H9 (cell line): ENCODE data around the gene RGS6. TPM values are rescaled to one million over a fixed set of nuclear protein-coding genes. Genes with fewer than 3 reads are reported as not detected.

Experiments
- DNase-seq: peaks from one replicate; pipeline ENCODE4 v3.0.0-alpha.2; 2017
- H2AFZ ChIP-seq: one replicate; pipeline ENCODE4 v1.6.1; 2013; ENCODE audit warnings: mild to moderate bottlenecking, low read length, control low read depth, moderate library complexity
- H2AK5ac ChIP-seq: 2 replicates; pipeline ENCODE4 v1.6.1; 2013; ENCODE audit warnings: low read length, control low read depth, mixed read lengths; ENCODE audit not compliant: insufficient read length
- H2BK120ac ChIP-seq: one replicate; pipeline ENCODE4 v1.6.1; 2013; ENCODE audit warnings: low read depth, mild to moderate bottlenecking, low read length, control low read depth, inconsistent platforms; ENCODE audit not compliant: poor library complexity, severe bottlenecking
- H2BK12ac ChIP-seq: 2 replicates; pipeline ENCODE4 v1.6.1; 2013; ENCODE audit warnings: low read length, control low read depth, mixed read lengths, low read depth; ENCODE audit not compliant: insufficient read length
- H2BK15ac ChIP-seq: 2 replicates; pipeline ENCODE4 v1.6.1; 2013; ENCODE audit warnings: low read depth, low read length, control low read depth
- H2BK20ac ChIP-seq: one replicate; pipeline ENCODE4 v1.6.1; 2013; ENCODE audit warnings: low read depth, mild to moderate bottlenecking, low read length, control low read depth, inconsistent platforms; ENCODE audit not compliant: poor library complexity, severe bottlenecking
- H2BK5ac ChIP-seq: 2 replicates; pipeline ENCODE4 v1.6.1; 2013; ENCODE audit warnings: low read length, control low read depth, mixed read lengths; ENCODE audit not compliant: insufficient read length
- H3K14ac ChIP-seq: 2 replicates; pipeline ENCODE4 v1.6.1; 2013; ENCODE audit warnings: low read length, control low read depth; ENCODE audit not compliant: insufficient read depth
- H3K18ac ChIP-seq: 2 replicates; pipeline ENCODE4 v1.6.1; 2013; ENCODE audit warnings: low read depth, mild to moderate bottlenecking, mixed read lengths, low read length, control low read depth; ENCODE audit not compliant: insufficient read length
- H3K23ac ChIP-seq: 2 replicates; pipeline ENCODE4 v1.6.1; 2013; ENCODE audit warnings: low read length, control low read depth, mixed read lengths, low read depth; ENCODE audit not compliant: insufficient read length
- H3K23me2 ChIP-seq: 2 replicates; pipeline ENCODE4 v1.6.1; 2013; ENCODE audit warnings: low read depth, mild to moderate bottlenecking, mixed read lengths, low read length, control low read depth; ENCODE audit not compliant: insufficient read length, poor library complexity, severe bottlenecking
- H3K27ac ChIP-seq: 2 replicates; pipeline ENCODE4 v1.5.1; 2013; ENCODE audit warnings: low read length, control low read depth, mixed read lengths, low read depth; ENCODE audit not compliant: insufficient read length
- H3K27me3 ChIP-seq: 2 replicates; pipeline ENCODE4 v1.6.1; 2013; ENCODE audit warnings: low read length, control low read depth, inconsistent platforms; ENCODE audit not compliant: insufficient read depth
- H3K4ac ChIP-seq: 2 replicates; pipeline ENCODE4 v1.6.1; 2013; ENCODE audit warnings: low read depth, mild to moderate bottlenecking, control low read depth, inconsistent platforms, low read length, moderate library complexity
- H3K4me1 ChIP-seq: 2 replicates; pipeline ENCODE4 v1.6.1; 2013; ENCODE audit warnings: low read length, control low read depth, inconsistent platforms; ENCODE audit not compliant: insufficient read depth
- H3K4me2 ChIP-seq: 2 replicates; pipeline ENCODE4 v1.6.1; 2013; ENCODE audit warnings: low read length, control low read depth, mixed read lengths; ENCODE audit not compliant: insufficient read length, insufficient read depth
- H3K56ac ChIP-seq: 2 replicates; pipeline ENCODE4 v1.6.1; 2013; ENCODE audit warnings: low read depth, mild to moderate bottlenecking, mixed read lengths, low read length, control low read depth; ENCODE audit not compliant: insufficient read length
- H3K79me1 ChIP-seq: 2 replicates; pipeline ENCODE4 v1.6.1; 2013; ENCODE audit warnings: low read depth, mild to moderate bottlenecking, moderate library complexity, low read length, control low read depth, inconsistent platforms; ENCODE audit not compliant: insufficient read depth, poor library complexity, severe bottlenecking
- H3K79me2 ChIP-seq: 2 replicates; pipeline ENCODE4 v1.6.1; 2013; ENCODE audit warnings: low read length, control low read depth, inconsistent platforms; ENCODE audit not compliant: insufficient read depth
- H3K9ac ChIP-seq: 2 replicates; pipeline ENCODE4 v1.6.1; 2013; ENCODE audit warnings: low read length, control low read depth, mixed read lengths; ENCODE audit not compliant: insufficient read length; ENCODE audit errors: extremely low read depth
- H3K9me3 ChIP-seq: one replicate; pipeline ENCODE4 v1.6.1; 2013; ENCODE audit warnings: low read depth, low read length, inconsistent platforms; ENCODE audit not compliant: control insufficient read depth
- H3T11ph ChIP-seq: one replicate; pipeline ENCODE4 v1.6.1; 2013; ENCODE audit warnings: mild to moderate bottlenecking, low read length, control low read depth, inconsistent platforms
- H4K20me1 ChIP-seq: one replicate; pipeline ENCODE4 v1.6.1; 2013; ENCODE audit not compliant: control insufficient read depth, insufficient read length, insufficient read depth
- H4K5ac ChIP-seq: 2 replicates; pipeline ENCODE4 v1.6.1; 2013; ENCODE audit warnings: low read depth, mild to moderate bottlenecking, mixed read lengths, low read length, control low read depth; ENCODE audit not compliant: insufficient read length
- H4K8ac ChIP-seq: replicated peaks from 2 replicates; pipeline ENCODE4 v1.6.1; 2013; ENCODE audit warnings: low read length, control low read depth, mixed read lengths, low read depth; ENCODE audit not compliant: insufficient read length
- H4K91ac ChIP-seq: 2 replicates; pipeline ENCODE4 v1.6.1; 2013; ENCODE audit warnings: low read depth, mild to moderate bottlenecking, moderate library complexity, mixed read lengths, low read length, control low read depth; ENCODE audit not compliant: insufficient read length
- H3K27ac Mint-ChIP-seq, 3 experiments: 2 replicates in 2 of 3; 3 replicates in 1 of 3; pipeline ENCODE4 v1.8.0; 2020 to 2021; ENCODE audit warnings: mixed read lengths in 3 of 3, mild to moderate bottlenecking in 1 of 3, moderate library complexity in 1 of 3
- H3K27me3 Mint-ChIP-seq: 2 replicates; pipeline ENCODE4 v1.8.0; 2021; ENCODE audit warnings: low read depth, mild to moderate bottlenecking, moderate library complexity, mixed read lengths
- H3K36me3 Mint-ChIP-seq, 3 experiments: 2 replicates in 2 of 3; 3 replicates in 1 of 3; pipeline ENCODE4 v1.8.0; 2020 to 2021; ENCODE audit warnings: low read depth in 3 of 3, mixed read lengths in 3 of 3; ENCODE audit not compliant: insufficient read depth in 1 of 3
- H3K4me1 Mint-ChIP-seq, 2 experiments: 2 replicates each; pipeline ENCODE4 v1.8.0; 2020; ENCODE audit warnings: mixed read lengths in 2 of 2
- H3K4me3 Mint-ChIP-seq, 2 experiments: 2 replicates in 1 of 2; 3 replicates in 1 of 2; pipeline ENCODE4 v1.8.0; 2020 to 2021; ENCODE audit warnings: mild to moderate bottlenecking in 2 of 2, mixed read lengths in 2 of 2, moderate library complexity in 1 of 2
- H3K9me3 Mint-ChIP-seq, 2 experiments: 2 replicates in 1 of 2; 3 replicates in 1 of 2; pipeline ENCODE4 v1.8.0; 2020; ENCODE audit warnings: mild to moderate bottlenecking in 2 of 2, mixed read lengths in 2 of 2, moderate library complexity in 1 of 2
- CTCF ChIP-seq: fragments of 200-600 bp; sonication (generic); conservative IDR thresholded peaks from 3 replicates; pipeline ENCODE4 v1.8.0; 2021; ENCODE audit warnings: antibody characterized with exemption, mild to moderate bottlenecking
- WGBS: extraction: QIAGEN DNeasy Blood & Tissue Kit; methylation state at CpG from one replicate; pipeline ENCODE4 v1.1.7; 2013; ENCODE audit warnings: missing lambda C conversion rate, low lambda C conversion rate, mixed read lengths; ENCODE audit not compliant: insufficient read length; ENCODE audit errors: extremely low coverage; 5-methylcytosine and 5-hydroxymethylcytosine counted together
- total RNA-seq: library from RNA; stranded (reverse); gene quantifications from 2 replicates; pipeline ENCODE4 v1.2.1, GENCODE V29; 2021

The RGS6 gene
- total RNA-seq, 1 experiment from 2014 or later, result 3.0 TPM

- Mint-ChIP-seq H3K27me3 (no peaks in the 10 kb centered on the region; the same call in none of the 2 replicates), H3K27ac (no peak overlapping the region; a peak in 1 of 7 replicates), H3K36me3 (no peaks in the 10 kb centered on the region; a peak in 1 of 7 replicates), H3K9me3 (no peaks in the 10 kb centered on the region; a peak in 1 of 5 replicates), H3K4me1 (peaks cover 0 to 3% of the 10 kb centered on the region in 2 experiments; a peak in 3 of 4 replicates), H3K4me3 (no peak overlapping the region)
- no peaks in the 10 kb centered on the region for H3K79me2 ChIP-seq
- no peak overlapping the region for H3K27ac ChIP-seq
- H3K79me1 ChIP-seq, result no peaks in the 10 kb centered on the region
- H3K4me1 ChIP-seq, result no peaks in the 10 kb centered on the region
- DNase-seq, result no peak
- no CpG with 5 or more reads among the region's 2 CpGs for WGBS
- H3K14ac ChIP-seq, result no peak overlapping the region
- H3K23ac ChIP-seq, result no peak overlapping the region
- H4K91ac ChIP-seq, result no peak overlapping the region
- no peak overlapping the region for H2BK15ac ChIP-seq
- no peaks in the 10 kb centered on the region for H3K9me3 ChIP-seq
- H2BK12ac ChIP-seq, result no peak overlapping the region
- no peak overlapping the region for H4K5ac ChIP-seq
- no peak overlapping the region for H3K18ac ChIP-seq
- no peaks in the 10 kb centered on the region for H3K27me3 ChIP-seq
- H2BK5ac ChIP-seq, result no peak overlapping the region
- H4K20me1 ChIP-seq, result no peaks in the 10 kb centered on the region
- H4K8ac ChIP-seq, result no peak overlapping the region
- H3K56ac ChIP-seq, result no peak overlapping the region
- no peak overlapping the region for H2AK5ac ChIP-seq
- H2AFZ ChIP-seq, result no peak overlapping the region
- H3K9ac ChIP-seq, result no peak overlapping the region
- H3K4me2 ChIP-seq, result no peak overlapping the region
- H2BK120ac ChIP-seq, result no peak overlapping the region
- no peak overlapping the region for H3T11ph ChIP-seq
- no peak overlapping the region for H2BK20ac ChIP-seq
- no peak for TF ChIP-seq CTCF
- H3K23me2 ChIP-seq, result no peaks in the 10 kb centered on the region
- H3K4ac ChIP-seq, result no peak overlapping the region
Measured at GRCh38 chr14:72512281-72512680, 580.1 kb downstream of the RGS6 start.
